Nephron progenitor cell (in vitro differentiated cells): ENCODE data around the gene FAM234A.

Experiments used
- DNase-seq: peaks from one replicate; pipeline ENCODE4 v3.0.0; 2021
- H3K27ac Mint-ChIP-seq: 2 replicates; pipeline ENCODE4 v1.8.0; 2021; ENCODE audit warnings: mild to moderate bottlenecking, moderate library complexity, mixed read lengths
- H3K27me3 Mint-ChIP-seq: 2 replicates; pipeline ENCODE4 v1.8.0; 2021; ENCODE audit warnings: mild to moderate bottlenecking, low read depth, mixed read lengths; ENCODE audit not compliant: poor library complexity
- H3K36me3 Mint-ChIP-seq: 2 replicates; pipeline ENCODE4 v1.8.0; 2021; ENCODE audit warnings: low read depth, mixed read lengths
- H3K4me1 Mint-ChIP-seq: 2 replicates; pipeline ENCODE4 v1.8.0; 2021; ENCODE audit warnings: mixed read lengths
- H3K4me3 Mint-ChIP-seq: 2 replicates; pipeline ENCODE4 v1.8.0; 2021; ENCODE audit warnings: mild to moderate bottlenecking, moderate library complexity, mixed read lengths
- H3K9me3 Mint-ChIP-seq: 2 replicates; pipeline ENCODE4 v1.8.0; 2021; ENCODE audit warnings: mild to moderate bottlenecking, moderate library complexity, mixed read lengths
- TF ChIP-seq, protein P1 (sequence below): fragments of 200-600 bp; sonication (generic); IDR thresholded peaks from 2 replicates; pipeline ENCODE4 v1.5.0; 2021; ENCODE audit warnings: antibody characterized with exemption

FAM234A gene

DNA sequence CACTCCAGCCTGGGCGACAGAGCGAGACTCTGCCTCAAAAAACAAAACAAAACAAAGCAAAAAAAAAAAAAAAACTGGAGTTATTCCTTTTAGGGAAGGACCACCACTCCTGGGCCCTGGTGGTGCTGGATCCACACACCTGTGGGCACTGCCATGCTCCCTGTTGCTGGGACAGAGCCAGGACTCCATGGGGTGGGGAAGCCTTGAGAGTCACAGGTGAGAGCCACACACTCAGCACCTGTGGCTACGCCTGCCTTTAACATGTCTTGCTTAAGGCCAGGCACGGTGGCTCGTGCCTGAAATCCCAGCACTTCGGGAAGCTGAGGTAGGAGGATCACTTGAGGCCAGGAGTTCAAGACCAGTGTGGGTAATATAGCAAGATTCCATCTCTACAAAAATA lies 66.6 kb downstream of the FAM234A start:
- Mint-ChIP-seq H3K9me3 (no peaks in the 10 kb centered on the region), H3K36me3 (peaks cover 18% of the 10 kb centered on the region), H3K27ac (no peak overlapping the region), H3K4me1 (peaks cover 4% of the 10 kb centered on the region), H3K4me3 (no peak overlapping the region), H3K27me3 (no peaks in the 10 kb centered on the region)
- TF ChIP-seq, protein P1, sequence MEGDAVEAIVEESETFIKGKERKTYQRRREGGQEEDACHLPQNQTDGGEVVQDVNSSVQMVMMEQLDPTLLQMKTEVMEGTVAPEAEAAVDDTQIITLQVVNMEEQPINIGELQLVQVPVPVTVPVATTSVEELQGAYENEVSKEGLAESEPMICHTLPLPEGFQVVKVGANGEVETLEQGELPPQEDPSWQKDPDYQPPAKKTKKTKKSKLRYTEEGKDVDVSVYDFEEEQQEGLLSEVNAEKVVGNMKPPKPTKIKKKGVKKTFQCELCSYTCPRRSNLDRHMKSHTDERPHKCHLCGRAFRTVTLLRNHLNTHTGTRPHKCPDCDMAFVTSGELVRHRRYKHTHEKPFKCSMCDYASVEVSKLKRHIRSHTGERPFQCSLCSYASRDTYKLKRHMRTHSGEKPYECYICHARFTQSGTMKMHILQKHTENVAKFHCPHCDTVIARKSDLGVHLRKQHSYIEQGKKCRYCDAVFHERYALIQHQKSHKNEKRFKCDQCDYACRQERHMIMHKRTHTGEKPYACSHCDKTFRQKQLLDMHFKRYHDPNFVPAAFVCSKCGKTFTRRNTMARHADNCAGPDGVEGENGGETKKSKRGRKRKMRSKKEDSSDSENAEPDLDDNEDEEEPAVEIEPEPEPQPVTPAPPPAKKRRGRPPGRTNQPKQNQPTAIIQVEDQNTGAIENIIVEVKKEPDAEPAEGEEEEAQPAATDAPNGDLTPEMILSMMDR: no peak
- DNase-seq: no peak

DNA sequence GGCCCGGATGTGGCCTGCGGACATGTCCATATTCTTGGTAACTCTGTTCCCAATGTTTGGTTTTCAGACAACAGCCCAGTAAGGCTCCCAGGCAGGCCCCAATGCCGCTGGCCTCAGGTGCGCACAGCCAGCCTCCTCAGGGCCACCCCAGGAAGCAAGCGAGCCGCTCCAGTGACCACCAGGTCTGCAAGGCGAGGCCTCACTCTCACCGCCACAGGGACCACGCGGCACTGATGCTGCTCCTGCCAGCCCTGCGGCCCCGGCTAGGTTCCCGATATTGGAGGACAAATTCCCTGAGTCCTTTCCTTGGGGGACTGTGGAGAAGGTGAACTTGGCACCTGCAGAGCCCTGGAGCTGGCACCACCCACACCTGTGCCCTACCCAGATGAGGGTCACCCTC lies 67.3 kb downstream of the FAM234A start:
- no peaks in the 10 kb centered on the region for H3K27me3 Mint-ChIP-seq
- H3K27ac Mint-ChIP-seq: no peak overlapping the region
- no peak for DNase-seq
- peaks cover 9% of the 10 kb centered on the region for H3K4me1 Mint-ChIP-seq
- peaks cover 21% of the 10 kb centered on the region for H3K36me3 Mint-ChIP-seq
- H3K9me3 Mint-ChIP-seq: no peaks in the 10 kb centered on the region
- TF ChIP-seq, protein P1: no peak
- no peak overlapping the region for H3K4me3 Mint-ChIP-seq

DNA sequence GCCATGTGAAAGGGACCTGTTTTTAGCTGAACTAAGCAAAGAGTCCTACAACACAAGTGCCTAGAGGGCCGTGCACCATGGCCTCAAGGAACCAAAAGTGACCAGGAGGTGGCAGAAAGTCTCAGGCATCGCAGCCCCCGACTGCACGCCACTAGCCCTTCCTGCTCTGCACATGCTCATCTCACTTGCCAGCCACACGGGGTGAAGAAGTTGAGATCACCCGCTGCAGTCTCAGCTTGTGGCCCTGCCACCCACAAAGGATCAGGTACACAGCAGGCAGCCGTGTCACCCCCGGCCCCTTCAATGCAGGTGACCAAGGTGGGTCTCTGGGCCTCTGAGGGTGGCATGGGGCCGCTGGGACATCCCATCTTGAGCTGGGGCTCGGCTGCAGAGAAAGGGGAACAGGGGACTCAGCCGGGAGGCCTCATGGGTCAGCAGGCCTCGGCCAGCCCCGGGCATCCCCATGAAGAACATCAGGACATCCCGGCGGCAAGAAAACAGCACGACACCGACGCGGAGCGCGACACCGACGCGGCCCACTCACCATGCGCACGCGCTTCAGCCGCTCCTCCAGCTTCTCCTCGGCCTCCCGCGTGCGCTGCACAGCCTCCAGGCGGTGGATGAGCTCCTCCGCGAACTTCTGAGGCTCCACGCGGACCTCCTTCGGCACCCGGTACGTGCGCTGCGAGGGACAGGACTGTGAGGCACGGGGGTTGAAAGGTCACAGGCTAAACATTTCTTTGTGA lies 69.3 kb downstream of the FAM234A start:
- Mint-ChIP-seq H3K27me3 (no peaks in the 10 kb centered on the region), H3K27ac (no peak overlapping the region), H3K9me3 (no peaks in the 10 kb centered on the region), H3K4me1 (peaks cover 16% of the 10 kb centered on the region), H3K36me3 (peaks cover 25% of the 10 kb centered on the region), H3K4me3 (no peak overlapping the region)
- TF ChIP-seq, protein P1: no peak
- DNase-seq: no peak

DNA sequence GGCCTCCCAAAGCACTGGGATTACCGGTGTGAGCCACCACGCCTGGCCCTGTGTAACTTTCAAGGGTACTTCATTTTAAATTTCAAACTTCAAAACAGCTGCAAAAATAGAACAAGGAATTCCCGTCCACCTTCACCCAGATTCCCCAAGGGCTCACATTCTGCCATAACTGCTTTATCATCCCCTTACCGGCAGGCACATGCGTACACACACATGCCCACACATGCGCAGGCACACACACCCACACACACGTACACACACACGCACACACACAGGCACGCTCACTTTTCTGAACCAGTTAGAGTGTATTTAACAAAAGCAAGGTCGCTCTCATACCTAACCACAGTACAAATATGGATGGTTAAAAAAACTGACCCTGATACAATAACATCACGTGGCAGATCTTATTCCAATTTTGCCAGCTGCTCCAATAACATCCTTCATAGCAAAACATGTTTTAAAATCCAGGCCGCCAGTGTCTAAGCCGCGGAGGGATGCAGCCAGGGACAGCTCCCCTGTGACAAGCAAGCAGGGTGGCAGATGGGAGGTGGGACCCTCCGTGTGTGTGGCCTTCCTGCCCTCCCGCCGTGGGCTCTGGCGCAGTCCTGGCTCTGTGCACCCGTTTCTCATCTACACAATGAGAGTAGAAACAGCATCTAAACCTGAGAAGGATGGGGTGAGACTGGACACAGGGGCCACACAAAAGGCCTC lies 71.5 kb downstream of the FAM234A start:
- no peak overlapping the region for H3K4me3 Mint-ChIP-seq
- no peaks in the 10 kb centered on the region for H3K27me3 Mint-ChIP-seq
- peaks cover 35% of the 10 kb centered on the region for H3K36me3 Mint-ChIP-seq
- peak overlapping the region; percentile 75 for H3K27ac Mint-ChIP-seq
- no peak for DNase-seq
- H3K9me3 Mint-ChIP-seq: no peaks in the 10 kb centered on the region
- peaks cover 16% of the 10 kb centered on the region for H3K4me1 Mint-ChIP-seq
- TF ChIP-seq, protein P1: no peak

DNA sequence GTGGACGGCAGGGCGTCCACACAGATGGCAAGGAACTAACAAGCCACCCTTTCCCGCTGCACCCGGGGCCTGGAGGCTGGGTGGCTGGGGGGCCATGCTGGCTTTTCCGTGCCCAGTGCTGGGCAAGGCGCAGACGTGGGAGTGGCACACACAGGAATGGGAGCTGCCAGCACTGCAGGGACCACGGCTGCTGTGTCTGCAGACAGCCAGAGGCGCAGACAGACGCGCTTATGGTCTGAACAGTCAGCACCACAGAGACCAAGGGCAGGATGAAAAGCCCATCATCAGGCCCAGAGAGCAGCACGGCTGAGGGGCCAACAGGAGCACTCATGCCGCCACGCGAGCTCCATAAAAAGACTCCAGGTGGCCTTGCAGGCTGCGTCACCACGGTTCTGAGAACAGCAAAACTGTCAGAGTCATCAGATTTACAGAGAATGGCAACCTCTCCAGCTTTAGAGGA lies 72.3 kb downstream of the FAM234A start:
- H3K4me3 Mint-ChIP-seq: no peak overlapping the region
- TF ChIP-seq, protein P1: no peak

More for the DNA sequence above, 72.3 kb downstream of the FAM234A start:
- H3K27ac Mint-ChIP-seq: peak overlapping the region; percentile 91
- DNase-seq: no peak
- no peaks in the 10 kb centered on the region for H3K27me3 Mint-ChIP-seq
- H3K9me3 Mint-ChIP-seq: no peaks in the 10 kb centered on the region
- peaks cover 16% of the 10 kb centered on the region for H3K4me1 Mint-ChIP-seq
- H3K36me3 Mint-ChIP-seq: peaks cover 44% of the 10 kb centered on the region
